ENCODE results near the gene NXN. TPM values are rescaled to one million over a fixed set of nuclear protein-coding genes. Genes with fewer than 3 reads are reported as not detected.
"Not testable (repeated sequence)": the region's sequence is repeated elsewhere in the genome, so short reads cannot be mapped to it uniquely, and the experiment has no call there.

The NXN gene
- total RNA-seq, 1 donor from 2014 or later, result 18.5 TPM

GRCh38 chr17:835263-835662 lies 144.3 kb downstream of the NXN start:
- ATAC-seq, result no peak
- intact Hi-C loops (cut with DNase I), result no loop called here
- no peak for DNase-seq (ENCODE audit: missing footprints)

DNA sequence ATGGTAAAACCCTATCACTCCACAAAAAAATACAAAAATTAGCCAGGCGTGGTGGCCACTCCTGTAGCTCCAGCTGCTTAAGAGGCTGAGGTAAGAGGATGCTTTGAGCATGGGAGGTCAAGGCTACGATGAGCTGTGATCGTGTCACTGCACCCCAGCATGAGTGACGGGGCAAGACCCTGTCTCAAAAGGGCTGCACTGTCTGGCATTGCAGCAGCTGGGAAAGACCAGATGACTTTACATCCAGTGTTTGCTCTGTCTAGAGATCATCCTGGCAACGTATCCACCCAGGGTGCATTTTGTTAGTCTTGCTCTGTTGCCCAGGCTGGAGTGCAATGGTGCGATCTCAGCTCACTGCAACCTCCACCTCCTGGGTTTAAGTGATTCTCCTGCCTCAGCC lies 145.4 kb downstream of the NXN start:
- DNase-seq (ENCODE audit: missing footprints) (no peak), ATAC-seq (no peak)
- intact Hi-C loops (cut with DNase I), result no loop called here

DNA sequence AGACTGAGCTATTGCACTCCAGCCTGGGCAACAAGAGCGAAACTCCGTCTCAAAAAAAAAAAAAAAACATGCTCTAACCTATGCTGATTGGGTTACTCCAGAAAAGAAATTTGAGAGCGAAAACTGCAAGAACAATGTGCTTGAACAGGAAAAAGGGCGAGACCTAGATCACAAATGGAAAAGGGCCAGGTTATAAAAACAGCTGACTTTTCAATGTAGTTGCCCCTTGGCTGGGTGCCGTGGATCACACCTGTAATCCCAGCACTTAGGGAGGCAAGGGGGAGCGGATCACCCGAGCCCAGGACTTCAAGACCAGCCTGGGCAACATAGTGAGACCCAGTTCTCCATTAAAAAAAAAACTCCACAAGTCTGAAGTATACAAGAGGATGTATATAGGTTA lies 148.6 kb downstream of the NXN start:
- intact Hi-C loops (cut with DNase I), result no loop called here
- DNase-seq (ENCODE audit: missing footprints), result no peak
- no peak for ATAC-seq

- intact Hi-C loops (cut with DNase I), result no loop called here
- ATAC-seq, result no peak
- no peak for DNase-seq (ENCODE audit: missing footprints)
Observed at GRCh38 chr17:830381-830780, 149.2 kb downstream of the NXN start.

GRCh38 chr17:829614-830013 lies 150.0 kb downstream of the NXN start:
- intact Hi-C loops (cut with DNase I); ATAC-seq: not testable (repeated sequence)

GRCh38 chr17:828761-829160 lies 150.8 kb downstream of the NXN start:
- DNase-seq (ENCODE audit: missing footprints) (no peak), ATAC-seq (no peak)
- intact Hi-C loops (cut with DNase I), result no loop called here

More at GRCh38 chr17:829614-830013, 150.0 kb downstream of the NXN start:
- not testable (repeated sequence) for DNase-seq (ENCODE audit: missing footprints)

GRCh38 chr17:826778-827177 lies 152.8 kb downstream of the NXN start:
- no peak for ATAC-seq
- no peak for DNase-seq (ENCODE audit: missing footprints)
- intact Hi-C loops (cut with DNase I), result no loop called here

DNA sequence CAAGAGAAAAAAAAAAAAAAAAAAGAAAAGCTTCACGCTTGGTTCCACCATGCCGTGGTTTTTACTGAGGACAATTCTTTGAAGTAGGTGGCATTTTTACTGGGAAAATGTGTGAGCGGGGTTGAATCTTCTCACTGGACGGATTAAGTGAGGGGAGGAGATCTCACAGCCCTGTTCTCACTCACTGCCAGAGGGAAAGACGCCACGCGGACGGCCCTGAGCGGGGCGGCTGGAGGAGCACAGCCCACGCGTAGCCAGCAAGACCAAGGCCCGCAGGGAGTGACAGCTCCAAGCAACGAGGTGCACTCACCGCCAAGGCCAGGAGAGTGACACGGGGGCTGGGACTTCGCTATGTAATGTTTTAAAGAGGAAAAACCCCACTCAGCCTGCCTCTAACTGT lies 154.4 kb downstream of the NXN start:
- no peak for DNase-seq (ENCODE audit: missing footprints)
- intact Hi-C loops (cut with DNase I), result no loop called here
- ATAC-seq, result no peak

- intact Hi-C loops (cut with DNase I), result no loop called here
- no peak for DNase-seq (ENCODE audit: missing footprints)
- peak; percentile 58 for ATAC-seq
Observed at GRCh38 chr17:824378-824777, 155.2 kb downstream of the NXN start.

DNA sequence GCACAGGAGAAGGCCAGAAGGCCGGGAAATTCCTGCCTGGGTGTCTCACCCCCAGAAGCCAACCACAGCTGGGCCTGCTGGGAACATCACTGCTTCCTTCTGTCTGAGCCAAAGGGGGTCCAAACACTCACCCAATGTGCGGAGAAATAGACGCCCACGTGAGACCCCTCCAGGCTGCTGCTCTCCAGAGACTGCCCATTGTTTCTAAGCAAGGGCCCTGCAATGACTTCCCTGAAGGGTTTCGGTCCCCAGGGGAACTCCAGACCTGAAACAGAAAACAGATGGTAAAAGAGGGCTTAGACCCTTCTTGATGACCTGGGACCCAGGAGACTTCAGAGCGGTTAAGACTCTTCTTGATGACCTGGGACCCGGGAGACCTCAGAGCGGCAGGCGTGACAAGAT lies 156.1 kb downstream of the NXN start:
- intact Hi-C loops (cut with DNase I), result no loop called here
- ATAC-seq (no peak), DNase-seq (ENCODE audit: missing footprints) (no peak)

GRCh38 chr17:819251-819650 lies 160.3 kb downstream of the NXN start:
- intact Hi-C loops (cut with DNase I), result no loop called here
- DNase-seq (ENCODE audit: missing footprints) (no peak), ATAC-seq (no peak)

GRCh38 chr17:814371-814770 lies 165.2 kb downstream of the NXN start:
- DNase-seq (ENCODE audit: missing footprints), result no peak
- intact Hi-C loops (cut with DNase I), result no loop called here
- ATAC-seq, result no peak

GRCh38 chr17:812638-813204 lies 166.9 kb downstream of the NXN start:
- DNase-seq (ENCODE audit: missing footprints) (no peak), ATAC-seq (no peak)
- intact Hi-C loops (cut with DNase I), result no loop called here

DNA sequence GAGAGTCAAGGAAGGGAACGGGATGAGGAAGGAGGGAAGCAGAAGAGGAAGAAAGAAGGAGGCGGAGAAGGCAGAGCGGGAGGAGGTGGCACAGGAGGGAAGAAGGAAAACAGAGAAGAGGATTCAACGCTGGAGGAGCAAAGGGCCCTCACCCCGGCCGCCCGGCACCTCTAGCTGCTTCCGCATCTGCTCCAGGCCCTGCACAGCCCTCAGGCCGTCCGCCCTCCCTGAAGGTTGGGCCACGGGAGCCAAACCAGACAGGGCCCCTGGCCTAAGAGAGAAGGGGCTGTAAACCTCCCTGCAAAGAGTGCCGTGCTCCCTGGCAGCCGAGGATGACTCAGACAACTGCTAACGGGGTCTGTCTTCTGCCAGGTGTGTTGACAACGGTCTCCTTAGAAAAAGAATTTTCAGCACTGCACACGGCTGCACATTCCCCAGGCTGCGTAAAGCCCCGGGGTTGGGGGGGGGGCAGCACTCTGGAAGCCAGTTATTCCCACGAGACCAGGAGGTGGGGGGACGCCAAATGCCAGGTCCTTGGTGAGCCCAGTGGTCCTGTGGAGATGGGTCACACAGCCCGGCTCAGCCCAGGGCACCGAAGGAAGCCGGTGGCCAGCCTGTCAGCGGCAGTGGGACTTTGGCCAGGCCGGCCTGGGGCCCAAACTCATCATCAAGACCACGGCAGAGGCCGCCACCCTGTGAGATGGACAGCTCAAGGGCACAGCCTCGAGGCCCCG lies 168.4 kb downstream of the NXN start:
- intact Hi-C loops (cut with DNase I), result no loop called here
- DNase-seq (ENCODE audit: missing footprints), result no peak
- ATAC-seq, result no peak

DNA sequence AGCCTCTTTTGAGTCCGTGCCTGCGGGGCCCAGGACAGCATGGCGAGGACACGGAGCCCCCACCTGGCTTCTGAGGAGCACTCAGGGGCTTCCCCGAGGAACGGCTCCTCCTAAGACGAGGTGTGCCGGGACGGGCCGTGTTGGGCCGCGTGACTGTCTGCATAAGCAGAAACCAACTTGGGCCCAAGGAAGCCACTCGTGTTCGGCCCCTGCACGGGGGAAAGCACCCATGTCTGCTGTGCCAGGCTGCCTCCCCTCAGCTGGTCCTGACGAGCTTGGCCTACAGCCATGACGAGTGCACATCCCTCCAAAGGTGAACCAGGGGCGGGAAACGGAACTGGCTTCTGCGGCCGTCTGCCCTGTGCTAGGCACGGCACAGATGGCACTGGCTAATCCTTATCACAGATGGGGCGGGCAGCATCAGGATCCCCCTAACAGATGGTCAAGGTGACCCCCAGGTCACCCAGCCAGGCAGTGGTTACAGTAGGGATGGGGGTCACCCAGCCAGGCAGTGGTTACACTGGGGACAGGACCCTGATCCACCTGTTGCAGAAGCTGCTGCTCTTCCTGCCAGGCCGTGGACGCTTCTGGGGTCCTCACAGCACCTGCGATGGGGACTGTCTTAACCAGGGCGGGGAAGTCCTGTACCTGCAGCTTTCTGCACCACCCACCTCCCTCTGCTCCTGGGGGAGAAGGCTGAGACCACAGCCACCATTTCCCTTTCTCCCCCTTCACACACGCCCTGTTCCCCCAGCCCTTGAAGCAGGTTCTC lies 171.9 kb downstream of the NXN start:
- DNase-seq (ENCODE audit: missing footprints) (no peak), ATAC-seq (no peak)
- intact Hi-C loops (cut with DNase I), result no loop called here

DNA sequence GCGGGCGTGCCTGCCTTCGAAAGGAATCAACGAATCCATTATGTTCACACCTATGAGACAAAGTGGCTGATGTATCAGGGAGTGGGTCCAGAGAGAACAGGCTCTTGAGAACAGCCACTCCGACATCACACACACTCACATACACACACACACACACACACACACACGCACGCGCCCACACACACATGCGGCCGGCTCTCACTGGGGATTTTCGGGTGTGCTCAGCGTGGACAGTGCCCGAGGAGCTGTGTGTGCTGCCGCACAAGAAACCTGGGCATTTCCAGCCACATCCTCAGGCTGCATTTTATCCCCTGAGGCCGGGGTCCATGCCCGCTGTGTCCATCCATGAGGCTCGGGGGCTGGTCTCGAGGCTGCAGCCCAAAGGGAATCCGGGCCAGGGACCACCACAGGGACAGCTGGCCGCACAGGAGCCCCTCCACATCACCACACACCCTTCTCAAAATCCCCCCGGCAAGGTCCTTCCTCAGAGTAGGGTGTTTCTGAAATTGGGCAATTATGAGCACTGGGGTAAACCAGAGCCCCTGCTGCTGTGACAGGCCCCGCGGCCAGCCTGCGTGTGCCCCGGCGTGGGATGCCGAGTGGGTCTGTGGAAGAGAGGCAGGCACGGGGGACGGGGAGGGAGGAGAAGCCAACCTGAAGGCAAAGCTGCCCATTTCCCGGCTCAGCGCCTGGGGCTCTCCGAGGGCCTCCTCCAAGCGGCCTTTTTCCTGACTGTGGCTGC lies 172.6 kb downstream of the NXN start:
- intact Hi-C loops (cut with DNase I), result no loop called here
- ATAC-seq (no peak), DNase-seq (ENCODE audit: missing footprints) (no peak)

DNA sequence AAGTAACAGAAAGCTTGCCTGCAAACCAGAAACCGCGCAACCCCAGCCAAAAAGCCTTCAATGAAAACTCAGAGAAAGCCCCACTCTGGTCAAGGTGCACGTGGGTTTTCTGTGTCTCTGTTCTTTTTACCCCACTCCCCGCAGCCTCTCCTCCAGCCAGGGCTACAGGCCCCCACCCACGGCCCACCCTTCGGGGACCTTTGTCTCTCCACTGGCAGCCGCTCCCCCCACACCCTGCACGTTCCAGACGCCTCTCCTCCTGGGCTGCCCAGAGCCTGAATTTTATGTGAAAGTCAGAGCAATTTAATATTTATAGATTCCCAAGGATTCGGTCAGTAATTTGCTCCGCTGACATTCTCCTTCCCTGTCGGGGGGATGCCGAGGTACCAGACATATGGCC lies 173.2 kb downstream of the NXN start:
- DNase-seq (ENCODE audit: missing footprints), result no peak
- no peak for ATAC-seq
- intact Hi-C loops (cut with DNase I), result no loop called here

DNA sequence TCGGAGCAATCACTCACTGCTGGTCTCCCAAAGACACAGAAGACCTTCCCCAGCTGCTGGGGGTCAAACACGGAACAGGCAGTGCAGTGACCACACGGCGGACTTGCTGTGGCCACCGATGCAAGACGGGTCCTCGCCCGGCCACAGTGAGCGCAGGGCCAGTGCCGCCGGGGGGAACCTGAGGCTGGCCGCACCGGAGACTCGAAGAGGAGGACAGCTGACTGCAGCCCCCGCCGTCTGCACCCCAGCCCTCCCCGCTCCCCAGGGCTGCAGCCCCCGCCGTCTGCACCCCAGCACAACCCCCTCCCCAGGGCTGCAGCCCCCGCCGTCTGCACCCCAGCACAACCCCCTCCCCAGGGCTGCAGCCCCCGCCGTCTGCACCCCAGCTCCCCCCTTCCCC lies 173.7 kb downstream of the NXN start:
- DNase-seq (ENCODE audit: missing footprints); ATAC-seq; intact Hi-C loops (cut with DNase I): not testable (repeated sequence)

All from Right ventricle myocardium inferior (tissue), 1 donor.